LNCaP clone FGC (cell line): ENCODE measurements around the gene POPDC2.

ENCODE experiments used
- DNase-seq: peaks from one replicate; pipeline ENCODE4 v3.0.0-alpha.2; 2011; ENCODE audit warnings: low read depth
- H3K4me3 ChIP-seq: 2 replicates; pipeline ENCODE4 v1.5.1; 2011; ENCODE audit warnings: mild to moderate bottlenecking, low read depth, low read length, control low read depth
- CTCF ChIP-seq: IDR thresholded peaks from 2 replicates; pipeline ENCODE4 v1.5.1; 2012; ENCODE audit warnings: mild to moderate bottlenecking; ENCODE audit not compliant: control insufficient read depth, insufficient read depth; ENCODE audit errors: extremely low read depth

Gene POPDC2

GRCh38 chr3:119647843-119648575 is 12.4 kb downstream of the POPDC2 start:
- DNase-seq: no peak
- H3K4me3 ChIP-seq: no peak overlapping the region
- TF ChIP-seq CTCF: no peak

GRCh38 chr3:119647171-119647570 is 13.2 kb downstream of the POPDC2 start:
- DNase-seq: no peak
- no peak overlapping the region for H3K4me3 ChIP-seq
- no peak for TF ChIP-seq CTCF

GRCh38 chr3:119645813-119646212 is 14.6 kb downstream of the POPDC2 start:
- no peak for DNase-seq
- no peak for TF ChIP-seq CTCF
- no peak overlapping the region for H3K4me3 ChIP-seq

- no peak for TF ChIP-seq CTCF
- no peak overlapping the region for H3K4me3 ChIP-seq
- DNase-seq: no peak
These were observed 15.9 kb downstream of the POPDC2 start for GRCh38 chr3:119644481-119644880.

GRCh38 chr3:119643528-119643927 is 16.9 kb downstream of the POPDC2 start:
- no peak overlapping the region for H3K4me3 ChIP-seq
- TF ChIP-seq CTCF: no peak
- DNase-seq: no peak

- TF ChIP-seq CTCF: no peak
These were observed 17.5 kb downstream of the POPDC2 start for GRCh38 chr3:119642746-119643473.

More at GRCh38 chr3:119642746-119643473, 17.5 kb downstream of the POPDC2 start:
- DNase-seq: no peak
- H3K4me3 ChIP-seq: no peak overlapping the region
